GM21447 (cell line): ENCODE measurements around the gene SERPINA10.
"Not testable (repeated sequence)": the region's sequence is repeated elsewhere in the genome, so short reads cannot be mapped to it uniquely, and the experiment has no call there.

Source experiments
- ATAC-seq: cut with Tn5 transposase; IDR thresholded peaks from one replicate; pipeline ENCODE4 v1.9.1; 2021; ENCODE audit not compliant: unreplicated experiment

The SERPINA10 gene

DNA sequence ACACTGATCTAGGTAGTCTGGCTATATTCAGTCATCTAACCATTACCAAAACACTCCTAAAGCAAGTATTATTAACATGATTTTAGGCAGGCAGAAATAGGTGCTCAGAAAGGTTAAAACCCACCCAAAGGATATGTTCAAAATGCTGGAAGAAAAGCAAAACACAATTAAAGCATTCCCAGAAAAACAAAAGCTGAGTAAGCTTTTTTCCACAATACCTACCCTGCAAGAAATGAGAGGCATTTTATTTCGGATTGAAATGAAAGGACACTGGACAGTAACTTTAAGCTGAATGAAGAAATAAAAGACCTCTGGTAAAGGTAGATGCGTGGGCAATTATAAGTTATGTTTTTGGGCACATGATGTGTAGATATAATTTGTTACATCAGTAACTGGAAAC is 21.8 kb upstream of the SERPINA10 start:
- no peak for ATAC-seq

DNA sequence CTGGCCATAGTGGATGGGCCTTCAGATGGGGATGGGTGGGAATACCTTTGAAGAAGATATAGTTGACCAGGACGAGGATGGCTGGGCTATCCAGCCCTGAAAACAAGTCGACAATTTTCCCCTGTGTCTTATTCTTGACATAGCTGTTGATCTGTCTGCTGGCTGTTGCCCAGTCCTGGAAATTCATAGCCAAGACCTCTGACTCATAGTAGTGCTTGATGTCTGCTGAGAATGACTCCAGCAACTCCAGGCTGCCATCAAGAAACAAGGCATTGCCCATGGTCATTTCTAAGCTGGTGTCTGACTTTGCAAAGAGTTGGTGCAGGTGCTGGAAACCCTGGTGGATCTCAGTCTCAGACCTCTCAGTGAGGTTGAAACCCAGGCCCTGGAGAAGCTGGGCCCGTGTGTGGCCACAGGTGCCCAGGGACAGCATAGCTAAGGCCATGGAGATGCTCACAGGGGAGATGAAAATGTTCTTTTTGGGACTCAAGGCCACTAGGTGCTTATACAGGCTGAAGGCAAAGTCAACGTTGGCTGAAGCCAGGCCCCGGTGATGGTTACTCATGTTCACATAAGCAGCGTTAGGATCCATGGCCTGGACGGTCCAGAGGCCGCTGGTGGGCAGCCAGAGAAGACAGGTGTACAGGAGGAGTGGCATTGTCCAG is 21.1 kb upstream of the SERPINA10 start:
- ATAC-seq = no peak

DNA sequence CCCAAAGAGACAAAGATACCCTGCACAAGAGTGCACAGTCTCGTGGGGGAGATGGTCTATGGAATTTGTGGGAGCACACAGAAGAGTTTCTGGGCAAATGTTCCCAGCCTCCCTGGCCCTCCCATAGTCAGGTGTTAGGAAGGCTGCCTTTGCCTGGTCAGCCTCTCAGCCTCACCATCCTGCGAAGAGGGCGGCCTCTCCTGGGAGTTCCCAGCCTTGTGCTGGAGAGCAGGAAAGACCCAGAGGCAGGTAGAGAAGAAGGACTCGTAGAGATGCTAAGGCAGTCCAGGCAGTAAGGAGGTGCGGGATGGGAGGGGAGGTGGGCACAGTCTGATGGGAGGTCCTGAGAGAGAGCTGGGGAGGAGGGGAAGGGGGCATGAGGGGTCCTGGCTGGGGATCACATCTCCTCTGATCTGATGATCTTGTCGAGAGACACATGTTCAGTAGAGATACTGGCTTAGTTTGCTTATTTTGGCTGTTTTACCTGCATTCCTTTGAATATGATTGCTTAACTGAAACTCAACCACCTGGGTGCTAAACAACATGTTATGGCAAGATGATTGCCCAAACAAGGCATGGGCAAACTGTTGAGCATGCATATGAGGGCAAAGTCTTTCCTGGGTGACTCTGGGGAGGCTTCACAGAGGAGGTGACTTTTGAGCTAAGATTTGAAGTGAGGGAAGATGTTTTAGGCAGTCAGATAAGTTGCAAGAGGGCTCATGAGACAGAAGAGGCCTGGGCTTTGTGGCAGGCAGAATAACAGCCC is 19.6 kb upstream of the SERPINA10 start:
- no peak for ATAC-seq

DNA sequence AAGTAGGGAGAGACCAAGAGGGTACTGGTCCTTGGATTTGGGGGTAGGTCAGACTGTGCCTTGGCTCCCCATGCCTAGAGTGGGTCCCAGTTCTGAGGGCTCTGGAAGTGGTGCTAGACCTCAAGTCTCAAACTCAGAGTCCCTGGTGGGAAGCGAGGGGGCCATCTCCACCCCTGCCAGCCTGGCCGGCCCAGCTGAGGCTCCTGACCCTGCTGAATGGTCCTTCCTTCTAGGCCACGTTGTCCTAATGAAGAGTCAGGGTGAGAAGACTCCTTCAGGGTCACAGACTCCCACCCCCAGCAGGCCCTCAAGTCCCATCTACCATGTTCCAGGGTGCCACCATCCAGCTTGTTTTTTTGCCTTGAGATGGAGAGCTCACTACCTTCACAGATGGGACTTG is 17.2 kb upstream of the SERPINA10 start:
- no peak for ATAC-seq

DNA sequence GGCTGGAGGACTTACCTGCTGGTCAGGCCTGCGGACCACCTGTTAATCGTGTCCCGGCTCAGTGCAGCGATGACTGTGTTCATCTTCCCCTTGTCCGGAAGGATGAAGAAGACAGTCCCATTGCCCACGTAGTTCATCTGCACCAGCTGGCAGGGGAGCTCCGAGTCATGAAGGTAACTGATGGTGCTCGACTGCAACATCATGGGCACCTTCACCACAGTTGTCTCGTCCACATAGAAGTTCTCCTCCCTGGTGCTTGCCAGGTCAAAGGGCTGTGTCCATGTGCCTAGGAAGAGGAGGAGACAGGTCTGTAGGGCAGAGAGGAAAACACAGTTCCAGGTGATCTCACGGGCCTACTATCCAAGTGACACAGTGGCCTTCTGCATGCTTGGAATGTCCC is 16.7 kb upstream of the SERPINA10 start:
- no peak for ATAC-seq

GRCh38 chr14:94307410-94307992 is 14.4 kb upstream of the SERPINA10 start:
- ATAC-seq = no peak

GRCh38 chr14:94306047-94306978 is 13.2 kb upstream of the SERPINA10 start:
- no peak for ATAC-seq

DNA sequence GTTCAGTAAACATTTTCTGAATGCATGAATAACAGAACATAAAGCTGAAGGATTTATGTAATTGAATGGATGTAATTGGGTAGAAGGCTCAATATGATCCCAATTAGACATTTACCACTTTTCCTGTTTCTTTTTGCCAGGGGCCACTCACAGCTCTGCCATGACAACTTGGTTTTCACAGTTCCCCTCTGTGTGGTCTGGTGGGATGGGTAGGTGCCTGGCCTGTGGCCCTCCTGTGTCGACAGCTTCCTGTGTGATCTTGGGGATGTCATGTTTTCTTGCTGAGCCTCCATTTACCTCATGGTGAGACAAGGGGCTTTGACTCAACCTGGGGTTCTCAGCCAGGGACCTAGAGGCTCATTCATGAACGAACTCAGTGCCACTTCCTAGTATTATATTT is 12.6 kb upstream of the SERPINA10 start:
- no peak for ATAC-seq

- no peak for ATAC-seq
These were observed 11.2 kb upstream of the SERPINA10 start for GRCh38 chr14:94304243-94304642.

DNA sequence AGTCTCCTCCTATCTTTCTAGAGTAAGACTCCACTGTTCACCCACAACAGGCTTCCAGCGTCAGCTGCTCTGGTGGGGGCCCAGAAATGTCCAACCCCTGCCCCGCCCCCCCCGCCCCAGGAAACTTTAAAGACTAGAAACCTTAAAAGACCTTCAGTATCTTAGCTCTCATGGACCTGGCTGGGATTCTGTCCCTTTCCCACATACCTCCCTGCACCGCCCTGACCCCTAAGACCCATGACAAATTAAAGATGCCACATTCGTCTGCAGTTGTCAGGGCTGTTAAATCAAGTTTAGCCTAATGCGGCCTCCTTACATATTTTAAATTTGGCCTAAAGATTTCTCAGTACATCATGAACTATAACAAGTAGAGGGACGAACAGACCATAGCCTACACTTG is 10.0 kb upstream of the SERPINA10 start:
- no peak for ATAC-seq

DNA sequence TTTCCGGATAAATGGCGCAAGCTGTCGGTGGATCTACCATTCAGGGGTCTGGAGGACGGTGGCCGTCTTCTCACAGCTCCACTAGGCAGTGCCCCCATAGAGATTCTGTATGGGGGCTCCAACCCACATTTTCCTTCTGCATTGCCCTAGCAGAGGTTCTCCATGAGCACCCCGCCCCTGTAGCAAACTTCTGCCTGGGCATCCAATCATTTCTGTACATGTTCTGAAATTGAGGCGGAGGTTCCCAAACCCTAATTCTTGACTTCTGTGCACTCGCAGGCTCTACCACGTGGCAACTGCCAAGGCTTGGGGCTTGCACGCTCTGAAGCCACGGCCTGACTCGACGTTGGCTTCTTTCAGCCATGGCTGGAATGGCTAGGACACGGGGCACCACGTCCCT is 5.1 kb upstream of the SERPINA10 start:
- ATAC-seq = no peak

- ATAC-seq = not testable (repeated sequence)
These were observed 3.1 kb upstream of the SERPINA10 start for GRCh38 chr14:94296181-94296545.

DNA sequence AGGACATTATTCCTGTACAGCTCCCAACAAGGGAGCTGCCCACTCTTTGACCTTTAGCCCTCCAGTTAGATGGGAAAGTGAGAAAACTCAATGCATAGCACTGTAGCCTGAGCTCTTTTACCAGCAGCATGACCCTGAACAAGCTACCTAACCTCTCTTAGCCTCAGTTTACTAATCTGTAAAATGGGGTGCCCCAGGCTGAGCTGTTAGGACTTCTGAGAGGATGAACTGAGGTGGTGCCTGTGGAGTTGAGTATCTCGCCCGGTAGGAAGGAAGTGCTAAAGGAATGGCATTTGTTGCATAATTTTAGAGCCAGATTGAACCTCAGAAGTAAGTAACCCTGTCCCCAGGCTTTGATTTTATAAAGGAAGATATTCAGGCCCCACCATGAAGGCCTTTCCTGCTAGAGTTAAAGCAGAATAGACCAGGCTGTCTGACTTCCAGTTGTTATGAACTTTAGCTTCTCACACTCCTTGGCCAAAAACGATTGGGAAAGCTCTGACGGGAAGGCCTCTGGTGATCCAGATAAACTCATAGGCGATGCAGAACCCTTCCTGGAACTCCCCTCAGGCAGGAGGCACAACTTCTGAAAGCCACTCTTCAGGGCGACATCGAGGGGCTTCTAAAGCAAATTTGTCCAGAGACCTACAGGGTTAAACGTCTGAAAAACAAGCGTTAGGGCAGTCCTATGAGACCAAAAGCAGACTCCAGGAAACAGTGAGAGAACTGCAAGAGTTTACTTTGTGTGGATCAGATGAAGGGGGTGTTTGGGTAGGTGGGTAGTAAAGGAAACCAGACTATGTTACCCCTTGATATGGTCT is 2.5 kb upstream of the SERPINA10 start:
- ATAC-seq = no peak

GRCh38 chr14:94293578-94293924 is 483 bp upstream of the SERPINA10 start:
- ATAC-seq = no peak

DNA sequence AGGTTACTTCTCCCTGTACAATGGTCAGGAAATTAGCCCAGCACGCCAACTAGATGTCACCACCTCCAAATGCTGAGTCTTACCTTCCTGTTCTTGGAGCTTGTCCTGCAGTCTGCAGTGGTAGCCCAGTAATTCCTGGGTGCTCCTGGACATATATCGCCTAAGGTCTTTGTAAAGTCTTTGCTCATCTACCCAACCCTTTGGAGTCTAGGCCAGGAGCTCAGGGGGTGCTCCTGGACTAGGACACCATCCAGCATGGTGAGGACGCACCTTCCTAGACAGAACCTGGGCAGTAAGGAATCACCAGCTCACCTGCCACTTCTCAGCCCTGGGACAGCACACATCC is 569 bp downstream of the SERPINA10 start:
- ATAC-seq = no peak

DNA sequence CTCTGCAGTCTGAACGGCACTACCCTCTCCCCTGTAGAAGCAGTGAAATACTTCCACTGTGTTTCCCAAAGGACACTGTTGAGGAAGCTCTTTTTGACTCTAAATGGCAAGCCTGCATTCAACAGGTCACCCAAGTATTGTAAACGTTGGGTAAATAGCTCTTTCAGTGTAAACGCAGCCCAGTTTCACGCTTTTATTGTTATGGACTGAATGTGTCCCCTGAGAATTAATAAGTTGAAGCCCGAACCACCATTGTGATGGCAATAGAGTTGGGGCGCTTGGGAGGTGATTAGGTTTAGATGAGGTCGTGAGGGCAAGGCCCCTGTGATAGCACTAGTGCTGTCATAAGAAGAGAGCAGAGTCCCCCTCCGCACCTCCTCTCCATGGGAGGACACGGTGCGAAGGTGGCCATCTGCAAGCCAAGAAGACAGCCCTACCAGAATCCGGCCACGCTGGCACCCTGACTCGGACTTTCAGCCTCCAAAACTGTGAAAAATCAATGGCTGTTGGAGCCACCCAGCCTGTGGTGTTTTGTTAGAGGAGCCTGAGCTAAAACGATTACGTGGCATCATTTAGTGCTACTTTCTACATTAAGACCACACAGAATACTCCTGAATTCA is 1.1 kb downstream of the SERPINA10 start:
- no peak for ATAC-seq

GRCh38 chr14:94291159-94291905 is 1.7 kb downstream of the SERPINA10 start:
- ATAC-seq = no peak

- no peak for ATAC-seq
These were observed 2.9 kb downstream of the SERPINA10 start for GRCh38 chr14:94290197-94290596.

- no peak for ATAC-seq
These were observed 4.2 kb downstream of the SERPINA10 start for GRCh38 chr14:94288610-94289465.
